GM18499 (cell line): Measurements from ENCODE around the gene PLD6.

Experiments
- ATAC-seq: cut with Tn5 transposase; IDR thresholded peaks from one replicate; pipeline ENCODE4 v1.9.1; 2021; ENCODE audit warnings: moderate number of reproducible peaks; ENCODE audit not compliant: insufficient read depth, unreplicated experiment

The PLD6 gene

DNA sequence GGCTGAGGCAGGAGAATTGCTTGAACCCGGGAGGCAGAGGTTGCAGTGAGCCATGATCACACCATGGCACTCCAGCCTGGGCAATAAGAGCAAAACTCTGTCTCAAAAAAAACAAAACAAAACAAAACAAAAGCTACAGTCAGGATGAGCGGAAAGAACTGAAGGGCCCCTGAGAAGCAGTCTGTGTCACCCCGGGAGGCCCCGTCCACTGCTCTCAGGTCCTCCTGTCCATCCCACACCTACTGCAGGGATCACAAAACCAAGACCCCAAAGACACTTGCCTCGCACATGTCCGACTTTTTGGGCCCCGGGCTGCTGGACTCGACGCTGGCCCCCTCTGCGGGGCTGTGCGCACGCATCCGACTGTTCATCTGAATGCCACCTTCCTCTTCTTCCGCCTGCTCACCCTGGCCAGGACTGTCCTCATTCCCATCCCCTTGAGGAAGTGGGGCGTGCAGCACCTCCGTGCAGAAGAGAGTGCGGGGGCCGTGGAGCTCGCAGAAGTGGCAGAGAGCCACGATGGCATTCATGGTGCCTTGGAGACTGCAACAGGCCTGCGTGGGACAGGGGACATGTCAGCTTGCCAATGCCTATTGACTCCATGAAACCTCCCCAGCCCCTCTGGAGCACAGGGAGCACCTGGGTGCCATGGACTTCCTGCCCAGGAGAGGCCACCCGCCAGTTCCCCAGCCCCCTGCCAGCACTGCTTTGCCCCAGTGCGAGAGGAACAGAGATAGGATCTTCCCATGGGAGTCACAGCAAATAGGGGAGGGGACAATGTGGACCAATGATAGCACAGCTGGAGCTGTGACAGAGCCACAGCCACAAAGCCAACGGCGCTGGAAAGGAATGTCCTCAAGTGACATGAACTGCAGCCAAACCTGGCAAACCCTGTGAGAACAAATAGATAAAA lies 21.7 kb upstream of the PLD6 start:
- no peak for ATAC-seq

DNA sequence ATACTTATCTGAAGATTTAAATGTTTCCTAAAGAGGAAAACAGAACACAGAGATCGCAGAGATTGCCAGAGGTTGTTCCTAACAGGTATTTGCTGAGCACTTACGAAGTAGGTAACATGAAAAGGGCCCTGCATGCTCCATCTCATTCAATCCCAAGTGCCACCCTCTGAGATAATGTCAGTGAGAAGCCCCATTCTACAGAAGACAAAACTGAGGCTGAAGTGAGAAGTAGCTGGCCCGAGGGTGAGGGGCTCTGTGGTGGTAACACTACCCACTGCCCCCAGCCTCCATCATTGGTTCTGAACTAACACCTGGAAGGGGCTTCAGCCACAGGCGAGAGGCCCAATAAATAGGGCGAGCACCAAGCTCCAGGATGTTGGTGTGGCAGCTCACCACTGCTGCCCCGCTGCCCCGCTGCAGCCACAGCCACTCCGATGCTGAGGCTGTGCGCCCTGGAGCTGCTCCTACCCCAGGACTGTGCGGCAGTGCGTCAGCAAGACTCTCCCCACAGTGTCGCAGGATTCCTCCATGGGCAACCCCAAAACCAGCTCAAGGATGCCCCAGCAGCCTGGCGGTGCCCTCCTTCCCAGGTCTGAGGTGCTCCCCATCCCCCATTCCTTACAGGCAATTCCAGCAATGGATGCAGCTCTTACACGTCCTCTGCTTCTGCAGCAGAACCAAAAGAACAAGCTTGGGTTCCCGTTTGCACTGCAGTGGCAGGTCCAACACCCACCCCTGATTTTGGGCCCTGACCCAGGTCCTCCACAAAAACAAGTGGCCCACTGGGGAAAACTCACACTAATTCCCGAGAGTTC lies 20.5 kb upstream of the PLD6 start:
- ATAC-seq: no peak

DNA sequence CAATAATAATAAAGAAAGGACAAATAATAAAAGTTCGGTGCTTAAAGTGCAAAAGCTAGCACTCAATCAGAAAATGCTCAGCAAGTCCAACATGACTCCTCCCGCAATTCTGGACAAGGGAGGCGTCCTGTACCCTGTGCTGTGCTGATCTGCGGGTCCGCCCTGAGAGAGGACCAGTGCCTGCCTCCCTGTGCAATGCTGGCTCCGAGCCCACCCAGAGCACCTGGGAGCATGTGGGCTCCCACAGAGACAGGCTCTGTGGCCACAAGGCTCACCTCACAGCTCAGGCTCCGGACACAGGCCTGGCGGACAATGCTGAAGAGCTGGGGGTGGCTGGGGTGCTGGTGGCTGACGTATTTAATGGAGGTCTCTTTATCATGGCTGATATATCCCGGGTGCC lies 19.8 kb upstream of the PLD6 start:
- no peak for ATAC-seq

DNA sequence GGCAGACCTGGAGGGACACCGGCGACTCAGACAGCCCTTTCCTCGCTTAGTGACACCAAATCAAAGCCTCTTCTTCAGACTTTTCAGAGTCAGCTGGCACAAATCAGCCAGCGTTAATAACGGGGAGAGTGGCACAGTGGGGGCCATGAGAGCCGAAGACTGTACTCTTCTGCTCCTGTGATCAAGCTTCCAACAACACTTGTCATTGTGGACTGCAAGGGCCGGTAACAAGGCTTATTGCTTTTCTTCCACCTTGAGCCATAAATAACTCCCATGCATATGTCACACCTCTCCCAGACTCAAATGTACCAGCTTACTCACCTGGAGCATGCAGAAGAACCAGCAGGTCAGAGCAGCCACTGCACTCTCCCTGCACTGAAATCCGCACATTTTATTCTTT lies 18.0 kb upstream of the PLD6 start:
- no peak for ATAC-seq

DNA sequence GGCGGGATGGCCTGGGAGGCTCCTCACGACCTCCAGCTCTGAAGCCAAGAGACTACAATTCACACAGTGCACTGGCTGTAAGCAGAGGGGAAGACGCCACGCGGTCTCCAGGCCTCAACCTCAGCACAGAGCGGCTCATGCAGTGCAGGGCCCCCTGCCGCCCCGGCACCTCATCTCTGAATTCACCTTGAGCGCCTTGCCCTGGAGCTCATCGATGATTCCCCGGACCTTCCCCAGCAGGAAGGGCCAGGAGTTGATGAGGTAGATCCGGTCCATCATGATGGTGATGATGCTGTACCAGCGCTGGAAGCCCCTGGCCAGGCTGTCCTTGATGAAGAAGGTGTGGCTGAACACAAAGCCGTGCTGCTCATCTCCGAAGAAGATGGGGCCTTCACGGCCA lies 17.6 kb upstream of the PLD6 start:
- no peak for ATAC-seq

DNA sequence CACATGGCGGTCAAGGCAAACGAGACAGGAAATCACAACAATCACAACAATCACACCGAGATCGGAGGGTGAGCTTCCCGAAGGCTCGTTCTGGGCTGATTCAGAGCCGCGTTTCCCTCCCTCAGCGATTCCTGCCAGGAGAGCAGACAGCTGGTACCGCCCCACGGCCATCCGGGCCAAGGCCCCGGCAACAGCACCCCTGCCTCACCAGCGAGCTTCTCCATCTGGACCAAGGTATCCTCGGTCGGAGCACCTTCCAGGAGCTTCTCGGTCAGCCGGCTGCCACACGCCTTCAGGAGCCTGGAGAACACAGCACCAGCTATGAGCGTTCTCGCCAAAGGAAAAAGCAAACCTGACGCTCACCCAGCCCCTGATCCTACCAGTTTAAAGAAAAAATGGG lies 15.2 kb upstream of the PLD6 start:
- no peak for ATAC-seq

DNA sequence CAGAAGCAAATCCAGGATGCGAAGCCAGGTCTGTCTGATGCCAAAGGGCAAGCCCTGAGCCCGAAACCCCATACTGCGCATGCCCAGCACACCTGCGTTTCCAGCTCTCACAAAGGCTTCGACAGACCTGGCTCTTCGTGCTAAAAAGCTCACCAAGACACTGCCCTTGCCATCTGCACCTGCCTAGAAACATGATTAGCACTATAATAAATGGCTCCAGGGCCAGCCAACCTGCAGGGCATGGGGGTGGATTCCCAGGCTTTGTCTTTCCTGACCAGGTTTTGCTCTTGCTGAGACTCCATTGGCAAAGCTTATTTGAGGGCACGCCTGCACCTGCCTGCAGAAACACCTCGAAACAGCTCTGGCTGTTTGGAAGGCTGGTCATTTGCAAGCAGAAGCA lies 14.4 kb upstream of the PLD6 start:
- ATAC-seq: no peak

DNA sequence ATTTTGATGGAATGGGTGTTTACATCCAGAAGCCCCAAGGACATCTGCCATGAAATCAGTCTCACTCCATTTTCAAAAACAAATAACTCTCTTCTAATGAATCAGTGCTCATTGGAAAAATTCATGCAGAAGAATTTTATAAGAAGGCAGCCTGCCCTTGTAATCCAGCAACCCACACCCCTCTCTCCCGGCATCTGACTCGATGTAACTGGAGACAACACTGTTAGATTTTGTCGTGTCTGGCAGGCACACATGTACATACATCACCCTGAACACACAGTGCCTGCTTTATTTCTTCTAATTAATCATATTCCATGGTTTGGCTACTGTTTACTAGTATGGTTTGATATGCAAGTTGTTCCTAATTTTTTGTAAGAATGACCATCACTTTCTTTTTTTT lies 11.9 kb upstream of the PLD6 start:
- no peak for ATAC-seq

DNA sequence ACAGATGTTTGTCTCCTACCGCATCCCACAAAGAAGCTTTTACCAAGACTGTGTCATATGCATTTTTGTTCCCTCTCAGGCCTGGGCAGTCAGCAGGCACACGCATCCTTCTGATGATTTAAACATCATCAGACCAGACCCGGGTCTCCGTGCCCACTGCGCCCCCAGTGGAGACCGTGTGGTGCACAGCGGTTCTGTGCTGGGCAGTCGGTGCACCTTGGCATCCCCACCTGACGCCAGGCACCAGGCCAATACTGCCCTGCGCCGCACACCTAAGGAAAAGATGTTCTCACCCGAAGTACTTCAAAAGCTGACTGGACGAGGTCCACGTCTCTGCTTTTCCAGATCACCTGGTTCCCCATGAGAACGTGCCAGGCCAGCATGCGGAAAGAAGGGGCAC lies 10.6 kb upstream of the PLD6 start:
- no peak for ATAC-seq

DNA sequence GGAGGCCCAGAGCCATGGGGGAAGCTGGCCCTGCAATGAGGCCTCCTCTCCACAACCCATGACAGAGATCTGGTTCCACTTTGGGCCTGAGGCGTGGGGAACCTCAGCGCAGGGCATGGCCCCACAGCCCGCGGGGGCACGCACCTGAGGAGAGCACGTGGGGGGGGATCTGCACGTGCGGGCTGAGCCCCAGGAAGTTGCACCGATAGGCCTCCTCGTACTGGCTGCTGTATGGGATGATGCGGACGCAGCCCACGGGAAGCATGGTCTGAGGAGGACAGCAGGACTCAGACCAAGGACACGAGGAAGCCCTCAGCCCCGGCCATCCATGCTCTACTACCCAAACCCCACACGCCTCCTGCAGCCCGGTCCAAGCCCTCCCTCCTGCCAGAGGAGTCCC lies 10.1 kb upstream of the PLD6 start:
- no peak for ATAC-seq

DNA sequence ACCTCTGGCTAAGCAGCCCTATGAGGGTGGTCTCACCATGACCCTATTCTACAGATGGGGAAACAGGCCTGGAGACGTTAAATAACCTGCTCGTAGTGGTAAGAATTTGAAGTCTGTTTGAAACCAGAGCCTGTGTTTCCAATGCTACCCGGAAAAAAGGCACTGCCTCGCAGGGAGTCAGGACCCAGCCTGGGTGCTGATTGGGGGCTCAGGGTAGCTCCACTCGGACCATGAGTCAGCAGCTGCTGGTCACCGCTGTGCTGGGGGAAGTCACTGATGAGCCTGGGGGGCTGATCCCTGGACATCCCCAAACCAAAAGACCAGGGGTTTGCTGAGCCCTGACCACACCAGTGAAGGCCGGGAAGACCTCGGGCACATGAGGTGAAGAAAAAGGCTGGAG lies 9.4 kb upstream of the PLD6 start:
- no peak for ATAC-seq

DNA sequence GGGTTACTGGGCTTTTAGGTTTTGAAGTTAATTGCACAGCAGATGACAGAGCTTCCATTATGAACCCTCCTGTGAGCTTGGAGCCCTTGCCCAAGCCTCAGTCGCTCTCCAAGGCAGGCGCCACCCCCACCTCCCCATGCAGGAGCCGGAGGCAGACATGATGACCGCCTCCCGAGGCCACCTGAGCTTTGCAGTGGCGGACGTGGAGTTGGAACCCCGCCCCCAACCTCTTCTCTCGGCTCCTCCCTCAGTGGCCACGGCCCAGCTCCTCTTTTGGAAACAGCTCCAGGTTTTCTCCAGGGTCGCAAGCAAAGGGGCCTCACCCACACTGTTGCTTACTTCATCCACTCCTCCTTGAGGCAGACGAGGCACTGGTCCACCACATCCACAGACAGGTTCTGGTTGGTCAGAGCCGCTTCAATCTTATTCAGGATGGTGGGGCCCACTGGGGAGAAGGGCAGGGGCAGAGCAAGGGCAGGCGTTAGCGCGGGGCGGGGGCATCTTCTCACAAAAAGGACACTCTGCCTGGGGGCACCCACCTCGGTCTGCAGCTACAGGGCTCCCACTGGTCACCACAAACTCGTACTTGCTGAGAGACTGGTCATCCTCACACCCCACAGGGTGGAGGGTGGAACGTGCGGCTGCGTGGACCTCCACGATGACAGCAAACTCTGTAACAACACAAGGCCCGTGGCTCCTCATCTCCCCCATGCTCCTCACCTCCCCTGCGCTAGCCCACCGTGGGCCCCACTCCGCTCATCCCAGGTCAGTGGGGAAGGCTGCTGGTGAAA lies 8.7 kb upstream of the PLD6 start:
- no peak for ATAC-seq

DNA sequence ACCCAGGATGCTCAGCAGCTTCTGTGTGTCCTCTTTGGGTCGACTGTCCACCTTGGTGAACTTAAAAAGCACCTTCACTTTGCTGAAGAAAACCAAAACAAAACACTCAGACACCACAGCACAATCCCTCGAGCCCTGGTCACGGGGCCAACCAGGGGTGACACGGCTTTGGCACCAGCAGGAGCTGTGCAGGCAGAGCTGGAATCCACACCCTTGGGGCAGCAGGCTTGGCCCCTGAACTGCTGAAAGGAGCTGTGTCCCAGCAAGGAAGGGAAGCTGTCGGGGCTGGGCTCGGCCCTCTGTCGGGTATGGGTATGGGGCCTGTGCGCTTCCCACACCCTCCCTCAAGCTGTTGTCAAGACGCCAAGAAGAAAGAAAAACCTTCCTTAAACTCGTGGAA lies 7.6 kb upstream of the PLD6 start:
- no peak for ATAC-seq

DNA sequence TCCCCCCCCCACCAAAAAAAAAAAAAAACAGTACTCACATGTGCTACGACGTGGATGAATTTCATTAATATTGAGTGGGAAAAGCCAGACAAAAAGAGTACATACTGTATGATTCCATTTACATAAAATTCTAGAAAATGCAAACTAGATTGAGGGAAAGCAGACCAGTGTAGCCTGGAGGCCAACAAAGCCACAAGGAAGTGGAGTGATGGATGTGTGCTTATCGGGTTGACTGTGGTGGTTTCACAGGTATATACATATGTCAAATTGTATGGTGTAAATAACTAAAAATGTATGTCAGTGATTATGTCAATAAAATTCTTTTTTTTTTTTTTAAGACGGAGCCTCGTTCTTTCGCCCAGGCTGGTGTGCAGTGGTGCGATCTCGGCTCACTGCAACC lies 1.9 kb upstream of the PLD6 start:
- no peak for ATAC-seq

DNA sequence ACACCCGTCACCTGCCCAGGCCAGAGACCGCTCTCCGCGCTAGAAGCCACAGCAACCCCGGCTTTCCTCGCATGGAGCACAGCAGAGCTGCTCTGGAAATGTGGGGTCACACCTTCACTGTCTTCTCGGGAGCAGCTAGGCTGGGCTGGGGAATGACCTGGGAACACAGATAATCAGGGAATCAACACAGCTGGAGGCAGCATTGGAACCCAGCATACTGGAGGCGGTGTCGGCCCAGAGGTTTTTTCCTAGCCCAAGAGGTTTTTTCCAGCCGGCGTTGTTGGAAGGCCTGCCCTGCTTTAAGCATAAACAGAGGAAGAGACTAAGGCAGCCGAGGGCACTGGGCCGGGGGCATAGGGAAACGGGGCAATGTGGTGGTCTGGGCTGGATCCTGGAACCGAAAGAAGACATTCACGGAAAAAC lies 791 bp upstream of the PLD6 start:
- no peak for ATAC-seq

DNA sequence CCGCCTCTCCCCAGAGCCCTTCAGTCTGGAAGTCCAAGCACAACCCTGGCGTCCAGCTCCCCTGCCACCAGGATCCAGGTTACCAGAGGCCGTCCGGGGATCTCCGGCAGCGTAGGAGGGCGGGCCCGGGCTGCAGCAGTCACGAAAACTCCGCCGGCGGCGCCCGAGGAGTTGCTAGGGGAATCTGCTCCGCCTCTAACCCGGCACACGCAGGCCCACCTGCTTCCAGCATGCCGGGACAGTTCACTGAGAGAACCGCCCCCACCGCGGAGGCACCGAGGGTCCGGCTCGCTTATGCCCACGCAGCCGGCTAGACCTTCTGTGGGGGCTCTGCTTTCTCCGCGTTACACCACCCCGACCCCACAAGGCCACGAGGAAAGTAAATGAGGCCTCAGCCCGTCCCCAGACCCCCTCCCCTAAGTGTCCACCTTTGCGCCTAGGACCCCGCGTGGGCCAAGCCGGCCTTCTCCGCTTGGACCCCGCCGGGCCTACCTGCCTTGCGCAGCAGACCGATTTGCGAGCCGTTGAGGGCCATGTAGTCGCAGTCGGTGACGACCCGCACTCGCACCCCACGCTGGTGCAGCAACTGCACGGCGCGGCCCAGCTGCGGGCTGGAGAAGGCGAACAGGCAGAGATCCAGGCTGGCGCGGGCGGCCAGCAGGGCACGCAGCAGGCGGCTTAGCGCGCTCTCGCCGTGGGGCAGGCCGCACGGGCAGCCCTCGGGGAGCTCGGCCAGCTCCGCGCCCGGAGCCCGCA lies 587 bp downstream of the PLD6 start:
- no peak for ATAC-seq

DNA sequence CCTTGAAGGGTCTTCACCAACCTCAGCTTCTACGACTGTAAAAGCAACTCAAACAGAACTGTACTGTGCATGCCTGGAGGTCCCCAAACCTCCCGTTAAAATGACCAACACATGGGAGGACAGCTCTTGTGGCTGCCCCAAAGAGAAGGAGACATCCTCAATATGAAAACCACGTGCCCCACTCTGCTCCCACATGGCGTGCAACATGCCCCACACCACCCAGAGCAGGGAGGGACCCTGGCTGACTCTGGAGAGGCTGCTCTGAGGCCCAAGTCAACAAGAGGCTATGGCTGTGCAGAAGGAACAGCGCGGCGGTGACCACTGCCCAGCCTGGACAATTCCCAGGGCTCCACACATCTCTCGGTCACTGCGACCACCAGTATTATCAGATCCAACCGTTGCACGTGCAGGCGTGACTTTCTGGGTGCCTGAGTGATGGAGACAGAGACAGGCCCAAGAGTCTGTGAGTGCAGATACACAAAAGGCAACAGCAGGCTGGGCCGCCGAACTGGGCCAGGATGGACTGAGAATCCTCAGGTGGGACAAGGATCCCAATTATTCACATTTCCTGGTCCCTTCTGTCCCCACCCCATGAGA lies 1.4 kb downstream of the PLD6 start:
- no peak for ATAC-seq

DNA sequence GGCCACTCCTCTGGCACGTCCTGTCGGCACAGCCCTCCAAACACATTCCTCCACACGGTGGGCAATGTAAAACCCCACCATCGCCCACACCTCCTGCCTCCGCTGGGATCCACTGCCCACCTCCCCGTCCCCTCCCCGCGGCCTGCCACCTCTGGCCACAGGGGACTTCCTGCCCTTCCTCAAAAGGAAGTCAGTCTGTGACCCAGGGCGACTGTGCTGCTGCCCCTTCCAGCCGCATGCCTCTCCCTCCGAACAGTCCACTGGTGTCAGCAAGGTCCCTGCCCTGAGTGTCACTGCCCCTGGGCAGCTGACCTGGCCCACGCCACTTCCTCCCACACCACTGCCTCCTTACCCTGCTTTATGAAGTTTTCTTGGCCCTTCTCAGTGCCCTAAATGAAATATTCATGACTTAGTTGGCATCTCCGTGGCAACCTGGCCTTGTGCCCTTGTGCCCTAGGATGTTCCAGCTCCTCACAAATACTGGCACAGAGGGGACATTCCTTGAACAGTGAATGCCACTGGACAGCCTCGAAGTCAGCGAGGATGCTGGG lies 2.0 kb downstream of the PLD6 start:
- no peak for ATAC-seq

DNA sequence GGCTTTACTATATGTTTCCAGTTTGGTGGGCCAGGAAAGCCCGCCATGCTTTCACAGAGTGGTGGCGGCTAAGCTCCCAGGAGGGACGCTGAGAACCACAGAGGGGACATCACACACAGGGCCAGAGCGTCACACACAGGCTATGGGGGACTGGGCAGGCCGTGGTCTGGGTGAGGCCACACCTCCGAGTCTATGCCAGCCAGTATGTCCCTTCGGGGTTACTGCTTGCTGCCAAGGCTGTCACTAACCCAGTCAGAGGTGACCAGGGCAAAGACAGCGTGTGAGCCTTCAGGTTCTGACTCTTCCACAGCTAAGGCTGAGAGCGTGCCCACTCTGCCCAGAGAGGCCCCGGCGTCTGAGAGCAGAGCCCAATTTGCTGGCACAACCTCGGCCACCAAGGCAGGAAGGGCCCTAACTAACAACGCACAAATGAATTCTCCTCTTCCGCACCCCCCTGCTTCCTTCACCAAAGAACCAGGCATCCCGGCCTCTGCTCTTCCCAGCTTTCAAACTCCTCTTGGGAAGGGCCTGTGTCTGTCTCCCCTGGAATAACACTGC lies 2.9 kb downstream of the PLD6 start:
- no peak for ATAC-seq
